ENCODE measurements around the gene TNNI3.

TNNI3 gene

DNA sequence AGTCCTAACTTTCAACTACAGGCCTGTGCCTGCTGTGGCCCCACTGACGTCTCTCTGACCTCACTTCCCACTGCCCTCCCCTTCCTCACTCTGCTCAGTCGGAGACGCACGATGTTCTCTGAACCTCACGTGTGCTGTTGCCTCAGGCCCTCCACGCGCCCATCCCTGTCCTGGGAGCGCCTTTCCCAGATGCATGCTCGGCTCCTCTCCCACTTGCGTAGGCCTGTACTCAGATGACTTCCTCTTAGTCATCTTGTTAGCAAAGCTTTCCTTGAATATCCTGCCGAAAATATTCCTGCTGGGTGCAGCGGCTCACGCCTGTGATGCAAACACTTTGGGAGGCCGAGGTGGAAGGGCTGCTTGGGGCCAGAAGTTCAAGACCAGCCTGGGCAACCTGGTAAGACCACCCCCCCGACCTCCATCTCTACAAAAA, 31.9 kb upstream of the TNNI3 start:
- Histone ChIP-seq H2BK5ac (ENCODE audit: low read depth, low read length, poor library complexity) (no peak overlapping the region), H3K4ac (ENCODE audit: low read depth, low read length) (no peak overlapping the region), H3K4me1 (ENCODE audit: control insufficient read depth in 1 of 2, insufficient read depth in 2 of 2, low read length in 2 of 2) (no peaks in the 10 kb centered on the region), H3K36me3 (ENCODE audit: control insufficient read depth in 1 of 2, insufficient read depth in 2 of 2, low read length in 2 of 2) (no peaks in the 10 kb centered on the region), H3K4me3 (ENCODE audit: low read depth, low read length) (no peak overlapping the region), H4K12ac (ENCODE audit: low read depth, low read length) (no peak overlapping the region), H2AK5ac (ENCODE audit: low read length) (no peak overlapping the region), H3K27me3 (ENCODE audit: insufficient read depth, low read length) (no peaks in the 10 kb centered on the region), H2BK120ac (ENCODE audit: insufficient read depth, low read length, poor library complexity) (no peak overlapping the region), H3K79me2 (ENCODE audit: control insufficient read depth, insufficient read depth, low read length, poor library complexity) (no peaks in the 10 kb centered on the region), H3K4me2 (ENCODE audit: low read length) (no peak overlapping the region), H3K79me1 (ENCODE audit: low read length) (no peaks in the 10 kb centered on the region), H2AFZ (ENCODE audit: insufficient read depth, low read length, poor library complexity) (no peak overlapping the region), H3K27ac (ENCODE audit: low read depth, low read length) (no peak overlapping the region), H3K23ac (ENCODE audit: low read length) (no peak overlapping the region), H3K9me3 (ENCODE audit: insufficient read depth, low read depth, low read length) (no peaks in the 10 kb centered on the region), H3K14ac (ENCODE audit: low read length) (no peak overlapping the region), H4K8ac (ENCODE audit: low read depth, low read length) (no peak overlapping the region), H2BK12ac (ENCODE audit: low read length) (no peak overlapping the region), H3K18ac (ENCODE audit: low read length) (no peak overlapping the region), H3K9ac (ENCODE audit: low read length) (no peak overlapping the region), H4K91ac (ENCODE audit: low read depth, low read length) (no peak overlapping the region)
- no CpG with 5 or more reads among the region's 15 CpGs for WGBS (ENCODE audit: extremely low coverage, insufficient coverage, insufficient read length)
- peak in 1 of 2 donors; percentile 9 for DNase-seq

GRCh38 chr19:55188625-55189024, 31.1 kb upstream of the TNNI3 start:
- Histone ChIP-seq H3K4me1 (ENCODE audit: control insufficient read depth in 1 of 2, insufficient read depth in 2 of 2, low read length in 2 of 2) (no peaks in the 10 kb centered on the region), H3K27ac (ENCODE audit: low read depth, low read length) (no peak overlapping the region), H4K12ac (ENCODE audit: low read depth, low read length) (no peak overlapping the region), H3K18ac (ENCODE audit: low read length) (no peak overlapping the region), H3K9me3 (ENCODE audit: insufficient read depth, low read depth, low read length) (no peaks in the 10 kb centered on the region), H3K4me3 (ENCODE audit: low read depth, low read length) (no peak overlapping the region), H3K14ac (ENCODE audit: low read length) (no peak overlapping the region), H2BK120ac (ENCODE audit: insufficient read depth, low read length, poor library complexity) (no peak overlapping the region), H4K8ac (ENCODE audit: low read depth, low read length) (no peak overlapping the region), H3K23ac (ENCODE audit: low read length) (no peak overlapping the region), H3K79me2 (ENCODE audit: control insufficient read depth, insufficient read depth, low read length, poor library complexity) (no peaks in the 10 kb centered on the region), H4K91ac (ENCODE audit: low read depth, low read length) (no peak overlapping the region), H2AK5ac (ENCODE audit: low read length) (no peak overlapping the region), H3K36me3 (ENCODE audit: control insufficient read depth in 1 of 2, insufficient read depth in 2 of 2, low read length in 2 of 2) (no peaks in the 10 kb centered on the region), H3K9ac (ENCODE audit: low read length) (no peak overlapping the region), H2BK5ac (ENCODE audit: low read depth, low read length, poor library complexity) (no peak overlapping the region), H2AFZ (ENCODE audit: insufficient read depth, low read length, poor library complexity) (no peak overlapping the region), H3K4ac (ENCODE audit: low read depth, low read length) (no peak overlapping the region), H3K27me3 (ENCODE audit: insufficient read depth, low read length) (no peaks in the 10 kb centered on the region), H3K4me2 (ENCODE audit: low read length) (no peak overlapping the region), H3K79me1 (ENCODE audit: low read length) (no peaks in the 10 kb centered on the region), H2BK12ac (ENCODE audit: low read length) (no peak overlapping the region)
- no peak for DNase-seq
- WGBS (ENCODE audit: extremely low coverage, insufficient coverage, insufficient read length), result no CpG with 5 or more reads among the region's 8 CpGs

DNA sequence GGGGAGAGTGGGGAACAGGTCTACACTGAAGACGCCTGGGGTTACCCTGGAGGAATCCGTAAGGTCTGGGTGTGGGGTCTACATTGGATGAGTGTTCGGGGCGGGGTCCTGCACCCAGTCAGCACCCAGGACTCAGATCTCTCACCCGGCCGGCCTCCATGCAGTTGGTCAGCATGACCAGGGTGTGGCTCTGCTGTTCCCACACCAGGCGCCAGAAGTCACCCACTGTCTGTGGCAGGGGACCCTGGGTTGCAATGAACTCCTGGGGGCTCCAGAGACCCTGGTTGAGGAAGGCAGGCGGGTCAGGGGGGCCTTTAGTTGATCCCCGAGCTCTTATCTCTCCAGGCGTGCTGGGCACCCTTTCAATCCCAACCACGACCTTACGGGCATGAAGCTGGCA, 28.5 kb upstream of the TNNI3 start:
- Histone ChIP-seq H3K79me2 (ENCODE audit: control insufficient read depth, insufficient read depth, low read length, poor library complexity) (no peaks in the 10 kb centered on the region), H2BK12ac (ENCODE audit: low read length) (no peak overlapping the region), H4K12ac (ENCODE audit: low read depth, low read length) (no peak overlapping the region), H3K27ac (ENCODE audit: low read depth, low read length) (no peak overlapping the region), H2AFZ (ENCODE audit: insufficient read depth, low read length, poor library complexity) (no peak overlapping the region), H3K79me1 (ENCODE audit: low read length) (no peaks in the 10 kb centered on the region), H2BK5ac (ENCODE audit: low read depth, low read length, poor library complexity) (no peak overlapping the region), H3K18ac (ENCODE audit: low read length) (no peak overlapping the region), H3K14ac (ENCODE audit: low read length) (no peak overlapping the region), H3K4me2 (ENCODE audit: low read length) (no peak overlapping the region), H4K91ac (ENCODE audit: low read depth, low read length) (no peak overlapping the region), H3K27me3 (ENCODE audit: insufficient read depth, low read length) (no peaks in the 10 kb centered on the region), H3K23ac (ENCODE audit: low read length) (no peak overlapping the region), H3K9me3 (ENCODE audit: insufficient read depth, low read depth, low read length) (no peaks in the 10 kb centered on the region), H4K8ac (ENCODE audit: low read depth, low read length) (no peak overlapping the region), H3K4me3 (ENCODE audit: low read depth, low read length) (no peak overlapping the region), H2AK5ac (ENCODE audit: low read length) (no peak overlapping the region), H3K9ac (ENCODE audit: low read length) (no peak overlapping the region), H3K4ac (ENCODE audit: low read depth, low read length) (no peak overlapping the region), H2BK120ac (ENCODE audit: insufficient read depth, low read length, poor library complexity) (no peak overlapping the region), H3K36me3 (ENCODE audit: control insufficient read depth in 1 of 2, insufficient read depth in 2 of 2, low read length in 2 of 2) (no peaks in the 10 kb centered on the region), H3K4me1 (ENCODE audit: control insufficient read depth in 1 of 2, insufficient read depth in 2 of 2, low read length in 2 of 2) (no peaks in the 10 kb centered on the region)
- no peak for DNase-seq
- no CpG with 5 or more reads among the region's 12 CpGs for WGBS (ENCODE audit: extremely low coverage, insufficient coverage, insufficient read length)

GRCh38 chr19:55181740-55182139, 24.2 kb upstream of the TNNI3 start:
- Histone ChIP-seq H4K12ac (ENCODE audit: low read depth, low read length) (no peak overlapping the region), H3K23ac (ENCODE audit: low read length) (no peak overlapping the region), H3K79me1 (ENCODE audit: low read length) (no peaks in the 10 kb centered on the region), H3K9ac (ENCODE audit: low read length) (no peak overlapping the region), H4K8ac (ENCODE audit: low read depth, low read length) (no peak overlapping the region), H3K14ac (ENCODE audit: low read length) (no peak overlapping the region), H3K4me3 (ENCODE audit: low read depth, low read length) (no peak overlapping the region), H2AK5ac (ENCODE audit: low read length) (no peak overlapping the region), H3K27me3 (ENCODE audit: insufficient read depth, low read length) (peaks cover 14% of the 10 kb centered on the region), H3K18ac (ENCODE audit: low read length) (no peak overlapping the region), H2AFZ (ENCODE audit: insufficient read depth, low read length, poor library complexity) (no peak overlapping the region), H3K4ac (ENCODE audit: low read depth, low read length) (no peak overlapping the region), H3K27ac (ENCODE audit: low read depth, low read length) (no peak overlapping the region), H3K4me2 (ENCODE audit: low read length) (no peak overlapping the region), H3K36me3 (ENCODE audit: control insufficient read depth in 1 of 2, insufficient read depth in 2 of 2, low read length in 2 of 2) (no peaks in the 10 kb centered on the region), H2BK120ac (ENCODE audit: insufficient read depth, low read length, poor library complexity) (no peak overlapping the region), H2BK5ac (ENCODE audit: low read depth, low read length, poor library complexity) (no peak overlapping the region), H3K79me2 (ENCODE audit: control insufficient read depth, insufficient read depth, low read length, poor library complexity) (no peaks in the 10 kb centered on the region), H4K91ac (ENCODE audit: low read depth, low read length) (no peak overlapping the region), H3K9me3 (ENCODE audit: insufficient read depth, low read depth, low read length) (peaks cover 6% of the 10 kb centered on the region), H2BK12ac (ENCODE audit: low read length) (no peak overlapping the region), H3K4me1 (ENCODE audit: control insufficient read depth in 1 of 2, insufficient read depth in 2 of 2, low read length in 2 of 2) (peaks cover 0 to 10% of the 10 kb centered on the region in 2 experiments)
- WGBS (ENCODE audit: extremely low coverage, insufficient coverage, insufficient read length), result no CpG with 5 or more reads among the region's 20 CpGs
- no peak for DNase-seq
